Coronary artery (tissue), 2 donors: ENCODE measurements around the gene GRXCR2.

Source experiments
- DNase-seq: peaks from one replicate; pipeline ENCODE4 v3.0.0-alpha.2; 2017; ENCODE audit warnings: low spot score
- H3K27ac ChIP-seq, 2 donors: fragments of 200-600 bp; sonication (generic); one replicate each; pipeline ENCODE4 v1.5.1; 2016 to 2019
- H3K4me3 ChIP-seq: fragments of 200-600 bp; sonication (generic); 2 replicates; pipeline ENCODE4 v1.5.1; 2016; ENCODE audit warnings: mild to moderate bottlenecking, moderate library complexity
- TF ChIP-seq, protein P1 (sequence below): fragments of 200-600 bp; sonication (generic); IDR thresholded peaks from one replicate; pipeline ENCODE4 v1.5.1; 2019; ENCODE audit warnings: antibody characterized with exemption

GRXCR2 gene

GRCh38 chr5:145811834-145812625 lies 60.8 kb downstream of the GRXCR2 start:
- H3K4me3 ChIP-seq = no peak overlapping the region
- TF ChIP-seq, protein P1, sequence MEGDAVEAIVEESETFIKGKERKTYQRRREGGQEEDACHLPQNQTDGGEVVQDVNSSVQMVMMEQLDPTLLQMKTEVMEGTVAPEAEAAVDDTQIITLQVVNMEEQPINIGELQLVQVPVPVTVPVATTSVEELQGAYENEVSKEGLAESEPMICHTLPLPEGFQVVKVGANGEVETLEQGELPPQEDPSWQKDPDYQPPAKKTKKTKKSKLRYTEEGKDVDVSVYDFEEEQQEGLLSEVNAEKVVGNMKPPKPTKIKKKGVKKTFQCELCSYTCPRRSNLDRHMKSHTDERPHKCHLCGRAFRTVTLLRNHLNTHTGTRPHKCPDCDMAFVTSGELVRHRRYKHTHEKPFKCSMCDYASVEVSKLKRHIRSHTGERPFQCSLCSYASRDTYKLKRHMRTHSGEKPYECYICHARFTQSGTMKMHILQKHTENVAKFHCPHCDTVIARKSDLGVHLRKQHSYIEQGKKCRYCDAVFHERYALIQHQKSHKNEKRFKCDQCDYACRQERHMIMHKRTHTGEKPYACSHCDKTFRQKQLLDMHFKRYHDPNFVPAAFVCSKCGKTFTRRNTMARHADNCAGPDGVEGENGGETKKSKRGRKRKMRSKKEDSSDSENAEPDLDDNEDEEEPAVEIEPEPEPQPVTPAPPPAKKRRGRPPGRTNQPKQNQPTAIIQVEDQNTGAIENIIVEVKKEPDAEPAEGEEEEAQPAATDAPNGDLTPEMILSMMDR = no peak
- DNase-seq = no peak
- no peak overlapping the region for H3K27ac ChIP-seq
